ENCODE measurements around the gene TSC22D1. TPM values are rescaled to one million over a fixed set of nuclear protein-coding genes. Genes with fewer than 3 reads are reported as not detected.
"Not testable (repeated sequence)": the region's sequence is repeated elsewhere in the genome, so short reads cannot be mapped to it uniquely, and the experiment has no call there.

The TSC22D1 gene
- total RNA-seq, result 35.7 and 36.6 TPM in 2 replicates

GRCh38 chr13:44575741-44576350, at the start of gene TSC22D1:
TSS of gene TSC22D1 (minus strand) at chr13:44576330. CDS start at chr13:44576074, 256 bp downstream.
- DNase-seq (ENCODE audit: low read depth, low spot score), result no peak

- DNase-seq (ENCODE audit: low read depth, low spot score), result no peak
Observed at GRCh38 chr13:44622708-44623107, 46.6 kb upstream of the TSC22D1 start.

GRCh38 chr13:44622261-44622660, 46.1 kb upstream of the TSC22D1 start:
- DNase-seq (ENCODE audit: low read depth, low spot score), result no peak

GRCh38 chr13:44620057-44620456, 43.9 kb upstream of the TSC22D1 start:
- DNase-seq (ENCODE audit: low read depth, low spot score), result no peak

- DNase-seq (ENCODE audit: low read depth, low spot score), result no peak
Observed at GRCh38 chr13:44619651-44620050, 43.5 kb upstream of the TSC22D1 start.

GRCh38 chr13:44618326-44618725, 42.2 kb upstream of the TSC22D1 start:
- no peak for DNase-seq (ENCODE audit: low read depth, low spot score)

GRCh38 chr13:44617648-44618047, 41.5 kb upstream of the TSC22D1 start:
- no peak for DNase-seq (ENCODE audit: low read depth, low spot score)

- no peak for DNase-seq (ENCODE audit: low read depth, low spot score)
Observed at GRCh38 chr13:44609137-44609536, 33.0 kb upstream of the TSC22D1 start.

GRCh38 chr13:44605721-44606120, 29.6 kb upstream of the TSC22D1 start:
- DNase-seq (ENCODE audit: low read depth, low spot score), result no peak

- no peak for DNase-seq (ENCODE audit: low read depth, low spot score)
Observed at GRCh38 chr13:44605275-44605674, 29.1 kb upstream of the TSC22D1 start.

GRCh38 chr13:44601586-44601985, 25.5 kb upstream of the TSC22D1 start:
- no peak for DNase-seq (ENCODE audit: low read depth, low spot score)

- not testable (repeated sequence) for DNase-seq (ENCODE audit: low read depth, low spot score)
Observed at GRCh38 chr13:44593861-44594592, 17.9 kb upstream of the TSC22D1 start.

- DNase-seq (ENCODE audit: low read depth, low spot score), result no peak
Observed at GRCh38 chr13:44592216-44592847, 16.2 kb upstream of the TSC22D1 start.

GRCh38 chr13:44591316-44591715, 15.2 kb upstream of the TSC22D1 start:
- no peak for DNase-seq (ENCODE audit: low read depth, low spot score)

GRCh38 chr13:44583137-44583536, 7.0 kb upstream of the TSC22D1 start:
- no peak for DNase-seq (ENCODE audit: low read depth, low spot score)

GRCh38 chr13:44578067-44578400, 1.9 kb upstream of the TSC22D1 start:
- DNase-seq (ENCODE audit: low read depth, low spot score), result no peak

GRCh38 chr13:44577236-44578066, 1.3 kb upstream of the TSC22D1 start:
- peak; percentile 86 for DNase-seq (ENCODE audit: low read depth, low spot score)

- DNase-seq (ENCODE audit: low read depth, low spot score), result no peak
Observed at GRCh38 chr13:44576351-44577235, 463 bp upstream of the TSC22D1 start.

GRCh38 chr13:44575035-44575434, 1.1 kb downstream of the TSC22D1 start:
- DNase-seq (ENCODE audit: low read depth, low spot score), result no peak

GRCh38 chr13:44574466-44574855, 1.7 kb downstream of the TSC22D1 start:
- DNase-seq (ENCODE audit: low read depth, low spot score), result no peak

Measured in pulmonary artery endothelial cell (primary cell).